Spleen (tissue), 7 donors: ENCODE results near the gene ADAM10.

Experiments used
- POLR2AphosphoS5 ChIP-seq, 3 donors: sonication (generic); formaldehyde crosslinking; IDR thresholded peaks; one replicate each; pipeline ENCODE4 v1.5.1; 2017; ENCODE audit warnings: antibody characterized with exemption in 3 of 3
- TF ChIP-seq, protein P1 (sequence below), 11 experiments: fragments of 200-600 bp in 7 of 11; fragments of 450-650 bp in 4 of 11; sonication (generic) in 4 of 11; IDR thresholded peaks in 8 of 11; conservative IDR thresholded peaks in 3 of 11; 1 replicate in 7 of 11; 2 replicates in 4 of 11; pipeline versions ENCODE4 v1.4.0 to v1.8.0; 2016 to 2021; ENCODE audit warnings: antibody characterized with exemption in 11 of 11, inconsistent platforms in 4 of 11, mild to moderate bottlenecking in 1 of 11
- donor health status: DM: no; HTN: no; CAD: no; lungs with moderate emphysema.
- donor health status: DM: no; HTN: no; CAD: no.
- donor health status: DM: no; HTN: no; CAD: no.

DNA sequence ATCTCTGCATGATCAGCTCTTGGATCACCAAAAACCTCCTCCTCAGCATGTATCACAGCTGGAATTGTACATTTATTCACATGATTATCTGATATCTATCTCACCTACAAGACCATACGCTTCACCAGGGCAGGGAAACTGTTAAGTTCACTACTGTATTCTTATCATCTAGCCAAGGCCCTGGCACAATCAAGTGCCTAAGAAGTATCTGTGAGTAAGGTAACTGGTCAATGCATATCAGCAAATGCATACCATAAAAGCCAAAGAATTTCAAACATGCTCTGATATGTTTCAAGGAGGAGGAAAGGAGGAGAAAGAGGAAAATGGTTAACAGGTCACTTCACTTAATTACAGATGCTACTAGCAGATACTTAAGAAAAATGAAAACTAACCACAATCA lies 159.3 kb downstream of the ADAM10 start:
- TF ChIP-seq, protein P1, sequence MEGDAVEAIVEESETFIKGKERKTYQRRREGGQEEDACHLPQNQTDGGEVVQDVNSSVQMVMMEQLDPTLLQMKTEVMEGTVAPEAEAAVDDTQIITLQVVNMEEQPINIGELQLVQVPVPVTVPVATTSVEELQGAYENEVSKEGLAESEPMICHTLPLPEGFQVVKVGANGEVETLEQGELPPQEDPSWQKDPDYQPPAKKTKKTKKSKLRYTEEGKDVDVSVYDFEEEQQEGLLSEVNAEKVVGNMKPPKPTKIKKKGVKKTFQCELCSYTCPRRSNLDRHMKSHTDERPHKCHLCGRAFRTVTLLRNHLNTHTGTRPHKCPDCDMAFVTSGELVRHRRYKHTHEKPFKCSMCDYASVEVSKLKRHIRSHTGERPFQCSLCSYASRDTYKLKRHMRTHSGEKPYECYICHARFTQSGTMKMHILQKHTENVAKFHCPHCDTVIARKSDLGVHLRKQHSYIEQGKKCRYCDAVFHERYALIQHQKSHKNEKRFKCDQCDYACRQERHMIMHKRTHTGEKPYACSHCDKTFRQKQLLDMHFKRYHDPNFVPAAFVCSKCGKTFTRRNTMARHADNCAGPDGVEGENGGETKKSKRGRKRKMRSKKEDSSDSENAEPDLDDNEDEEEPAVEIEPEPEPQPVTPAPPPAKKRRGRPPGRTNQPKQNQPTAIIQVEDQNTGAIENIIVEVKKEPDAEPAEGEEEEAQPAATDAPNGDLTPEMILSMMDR (IDR thresholded peaks at IDR 0.05 in 8 of 11, conservative IDR thresholded peaks at IDR 0.05 in 3 of 11): no peak
- TF ChIP-seq POLR2AphosphoS5 (IDR thresholded peaks at IDR 0.05): no peak
